ENCODE measurements around the gene DBR1. TPM values are rescaled to one million over a fixed set of nuclear protein-coding genes. Genes with fewer than 3 reads are reported as not detected.

Gene DBR1
- total and polyA plus RNA-seq, 4 donors: 6.2 to 20.8 (median 12.3) TPM

DNA sequence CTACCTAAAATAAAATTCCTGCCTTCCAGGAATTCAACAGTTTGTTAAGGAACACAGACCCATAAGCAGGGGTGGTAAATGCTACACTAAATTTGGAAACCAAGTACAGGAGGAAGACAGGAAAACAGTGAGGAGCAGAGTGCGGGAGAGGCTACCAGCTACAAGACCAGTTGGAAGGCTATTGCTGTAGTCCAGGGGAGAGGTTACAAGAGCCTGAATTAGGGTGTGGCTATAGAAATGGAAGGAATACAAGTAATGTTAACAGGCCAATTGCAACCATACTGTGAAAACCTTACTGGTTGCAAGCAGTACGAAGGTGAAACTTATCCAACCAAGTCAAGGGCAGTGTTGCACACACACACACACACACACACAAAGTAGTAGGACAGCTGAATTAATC lies 11.5 kb upstream of the DBR1 start:
- no peaks in the 10 kb centered on the region for H3K9me3 ChIP-seq (ENCODE audit: control insufficient read depth in 4 of 4, insufficient read depth in 3 of 4, low read length in 3 of 4)
- H3K4me1 ChIP-seq (ENCODE audit: control insufficient read depth in 5 of 5, insufficient read depth in 5 of 5, low read length in 5 of 5): peaks cover 0 to 12% (median 9%) of the 10 kb centered on the region in 5 donors
- 66 to 77% methylated on average over 2 of the region's 2 CpGs for WGBS, 2 donors
- no peak overlapping the region for H3K9ac ChIP-seq (ENCODE audit: insufficient read depth in 1 of 2, low read length in 2 of 2)
- H3K27me3 ChIP-seq (ENCODE audit: control insufficient read depth in 3 of 3, insufficient read depth in 3 of 3, low read length in 2 of 3): peaks cover 0 to 5% (median 4%) of the 10 kb centered on the region in 3 donors
- H3K36me3 ChIP-seq (ENCODE audit: control insufficient read depth in 4 of 4, insufficient read depth in 4 of 4, low read length in 4 of 4): peaks cover 0 to 13% (median 0%) of the 10 kb centered on the region in 4 donors
- H3K4me3 ChIP-seq: no peak overlapping the region
- TF ChIP-seq, protein P1, sequence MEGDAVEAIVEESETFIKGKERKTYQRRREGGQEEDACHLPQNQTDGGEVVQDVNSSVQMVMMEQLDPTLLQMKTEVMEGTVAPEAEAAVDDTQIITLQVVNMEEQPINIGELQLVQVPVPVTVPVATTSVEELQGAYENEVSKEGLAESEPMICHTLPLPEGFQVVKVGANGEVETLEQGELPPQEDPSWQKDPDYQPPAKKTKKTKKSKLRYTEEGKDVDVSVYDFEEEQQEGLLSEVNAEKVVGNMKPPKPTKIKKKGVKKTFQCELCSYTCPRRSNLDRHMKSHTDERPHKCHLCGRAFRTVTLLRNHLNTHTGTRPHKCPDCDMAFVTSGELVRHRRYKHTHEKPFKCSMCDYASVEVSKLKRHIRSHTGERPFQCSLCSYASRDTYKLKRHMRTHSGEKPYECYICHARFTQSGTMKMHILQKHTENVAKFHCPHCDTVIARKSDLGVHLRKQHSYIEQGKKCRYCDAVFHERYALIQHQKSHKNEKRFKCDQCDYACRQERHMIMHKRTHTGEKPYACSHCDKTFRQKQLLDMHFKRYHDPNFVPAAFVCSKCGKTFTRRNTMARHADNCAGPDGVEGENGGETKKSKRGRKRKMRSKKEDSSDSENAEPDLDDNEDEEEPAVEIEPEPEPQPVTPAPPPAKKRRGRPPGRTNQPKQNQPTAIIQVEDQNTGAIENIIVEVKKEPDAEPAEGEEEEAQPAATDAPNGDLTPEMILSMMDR (IDR thresholded peaks at IDR 0.05; ENCODE audit: control extremely low read depth, extremely low read depth): no peak
- H3K27ac ChIP-seq (ENCODE audit: low read depth in 1 of 2, low read length in 1 of 2): no peak overlapping the region
- no peak for DNase-seq
- ATAC-seq (ENCODE audit: insufficient read depth, low FRiP score): no peak

- no peak for DNase-seq
- H3K4me3 ChIP-seq: no peak overlapping the region
- 56 to 67% methylated on average over 3 of the region's 3 CpGs for WGBS, 2 donors
Measured at GRCh38 chr3:138184994-138185393, 10.3 kb upstream of the DBR1 start.

GRCh38 chr3:138180375-138181029 lies 5.8 kb upstream of the DBR1 start:
- no peak overlapping the region for H3K27ac ChIP-seq (ENCODE audit: low read depth in 1 of 2, low read length in 1 of 2)
- peaks cover 0 to 7% (median 5%) of the 10 kb centered on the region in 3 donors for H3K27me3 ChIP-seq (ENCODE audit: control insufficient read depth in 3 of 3, insufficient read depth in 3 of 3, low read length in 2 of 3)
- no peak for ATAC-seq (ENCODE audit: insufficient read depth, low FRiP score)
- H3K9ac ChIP-seq (ENCODE audit: insufficient read depth in 1 of 2, low read length in 2 of 2): no peak overlapping the region
- H3K9me3 ChIP-seq (ENCODE audit: control insufficient read depth in 4 of 4, insufficient read depth in 3 of 4, low read length in 3 of 4): no peaks in the 10 kb centered on the region
- TF ChIP-seq, protein P1 (IDR thresholded peaks at IDR 0.05; ENCODE audit: control extremely low read depth, extremely low read depth): peak; percentile 25
- 14% methylated on average over 2 of the region's 2 CpGs for WGBS, 2 donors
- H3K4me1 ChIP-seq (ENCODE audit: control insufficient read depth in 5 of 5, insufficient read depth in 5 of 5, low read length in 5 of 5): no peaks in the 10 kb centered on the region
- no peaks in the 10 kb centered on the region for H3K36me3 ChIP-seq (ENCODE audit: control insufficient read depth in 4 of 4, insufficient read depth in 4 of 4, low read length in 4 of 4)
- no peak overlapping the region for H3K4me3 ChIP-seq
- peak in 1 of 3 donors; percentile 13 for DNase-seq

More at GRCh38 chr3:138184994-138185393, 10.3 kb upstream of the DBR1 start:
- H3K4me1 ChIP-seq (ENCODE audit: control insufficient read depth in 5 of 5, insufficient read depth in 5 of 5, low read length in 5 of 5): peaks cover 0 to 12% (median 7%) of the 10 kb centered on the region in 5 donors
- H3K36me3 ChIP-seq (ENCODE audit: control insufficient read depth in 4 of 4, insufficient read depth in 4 of 4, low read length in 4 of 4): peaks cover 0 to 6% (median 0%) of the 10 kb centered on the region in 4 donors
- no peaks in the 10 kb centered on the region for H3K9me3 ChIP-seq (ENCODE audit: control insufficient read depth in 4 of 4, insufficient read depth in 3 of 4, low read length in 3 of 4)
- no peak overlapping the region for H3K27ac ChIP-seq (ENCODE audit: low read depth in 1 of 2, low read length in 1 of 2)
- ATAC-seq (ENCODE audit: insufficient read depth, low FRiP score): no peak
- TF ChIP-seq, protein P1 (IDR thresholded peaks at IDR 0.05; ENCODE audit: control extremely low read depth, extremely low read depth): no peak
- peaks cover 0 to 7% (median 5%) of the 10 kb centered on the region in 3 donors for H3K27me3 ChIP-seq (ENCODE audit: control insufficient read depth in 3 of 3, insufficient read depth in 3 of 3, low read length in 2 of 3)
- no peak overlapping the region for H3K9ac ChIP-seq (ENCODE audit: insufficient read depth in 1 of 2, low read length in 2 of 2)

All from lung (tissue), 12 donors.